ENCODE results near the gene SYCP2L.

- TF ChIP-seq CTCF (optimal IDR thresholded peaks at IDR 0.05 in 1 of 3, IDR thresholded peaks at IDR 0.05 in 1 of 3, conservative IDR thresholded peaks at IDR 0.05 in 1 of 3; ENCODE audit: extremely low read depth in 1 of 3, insufficient read depth in 2 of 3, low read length in 3 of 3) (no peak), EZH2 (IDR thresholded peaks at IDR 0.05; ENCODE audit: low read length) (no peak)
Observed at GRCh38 chr6:10843554-10843953, 43.3 kb upstream of the SYCP2L start.

All from keratinocyte (primary cell).